OCI-LY3 (cell line): ENCODE data around the gene LRRC15.

Experiments
- H2AFZ ChIP-seq: fragments of 200-600, 300-600 bp; shearing (Covaris generic); 2 replicates; pipeline ENCODE4 v1.6.0; 2014; ENCODE audit warnings: antibody characterized with exemption, low read depth, low read length
- H3K27ac ChIP-seq: fragments of 200-600, 300-600 bp; sonication (generic); 2 replicates; pipeline ENCODE4 v1.5.1; 2014; ENCODE audit warnings: mild to moderate bottlenecking, low read length, moderate library complexity, mixed read lengths
- H3K27me3 ChIP-seq: fragments of 200-600, 300-600 bp; sonication (generic); 2 replicates; pipeline ENCODE4 v1.6.1; 2014; ENCODE audit warnings: low read depth, low read length, mixed read lengths
- H3K36me3 ChIP-seq: fragments of 200-600, 300-600 bp; sonication (generic); replicated peaks from 2 replicates; pipeline ENCODE3; 2014; ENCODE audit warnings: low read depth, low read length, mixed read lengths
- H3K4me1 ChIP-seq: fragments of 300-600, 200-600 bp; sonication (generic); 2 replicates; pipeline ENCODE4 v1.6.1; 2014; ENCODE audit warnings: low read length, mixed read lengths
- H3K4me2 ChIP-seq: fragments of 200-600, 300-600 bp; sonication (generic); 2 replicates; pipeline ENCODE4 v1.6.1; 2014; ENCODE audit warnings: low read length, mixed read lengths
- H3K4me3 ChIP-seq: fragments of 300-600, 200-600 bp; sonication (generic); 2 replicates; pipeline ENCODE4 v1.5.1; 2014; ENCODE audit warnings: antibody characterized with exemption, mild to moderate bottlenecking, low read length, moderate library complexity
- H3K79me2 ChIP-seq: fragments of 300-600, 200-600 bp; shearing (Covaris generic); 2 replicates; pipeline ENCODE4 v1.6.1; 2014; ENCODE audit warnings: mild to moderate bottlenecking, low read length, mixed read lengths
- H3K9ac ChIP-seq: fragments of 300-600, 200-600 bp; shearing (Covaris generic); 2 replicates; pipeline ENCODE4 v1.6.0; 2014; ENCODE audit warnings: mild to moderate bottlenecking, low read length, moderate library complexity
- H3K9me3 ChIP-seq: fragments of 200-600, 300-600 bp; shearing (Covaris generic); 2 replicates; pipeline ENCODE4 v1.6.1; 2014; ENCODE audit warnings: low read length, mixed read lengths; ENCODE audit not compliant: insufficient read depth
- H4K20me1 ChIP-seq: fragments of 200-600, 300-600 bp; sonication (generic); 2 replicates; pipeline ENCODE4 v1.6.1; 2016; ENCODE audit warnings: low read length, mixed read lengths; ENCODE audit not compliant: insufficient read depth
- EZH2phosphoT487 ChIP-seq: fragments of 200-600 bp; shearing (Covaris generic); IDR thresholded peaks from 2 replicates; pipeline ENCODE4 v1.6.1; 2018; ENCODE audit warnings: antibody characterized with exemption, mixed run types, low read depth
- TF ChIP-seq, protein P1 (sequence below): fragments of 200-600, 300-600 bp; sonication (generic); IDR thresholded peaks from 2 replicates; pipeline ENCODE4 v1.5.1; 2014; ENCODE audit warnings: antibody characterized with exemption, low read length, low read depth

The LRRC15 gene

DNA sequence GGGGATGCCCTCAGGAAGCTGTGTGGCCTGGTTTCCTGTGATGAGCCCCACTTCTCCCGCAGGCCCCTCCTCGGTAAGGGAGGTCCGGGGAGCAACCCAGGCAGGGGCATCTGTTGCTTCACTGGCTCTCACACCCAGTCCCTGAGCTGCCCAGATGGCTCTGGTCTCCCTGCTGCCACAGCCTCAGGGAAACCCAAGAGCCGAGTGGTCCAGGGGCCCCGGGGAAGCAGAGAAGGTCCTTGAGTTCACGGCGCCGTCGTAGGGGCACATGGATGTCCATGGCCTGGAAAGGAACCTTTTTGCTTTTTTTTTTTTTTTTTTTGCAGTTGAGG, 13.3 kb upstream of the LRRC15 start:
- Histone ChIP-seq H3K4me2 (no peak overlapping the region), H3K27me3 (peaks cover 20% of the 10 kb centered on the region), H3K4me3 (no peak overlapping the region), H3K27ac (no peak overlapping the region), H3K79me2 (no peaks in the 10 kb centered on the region), H2AFZ (no peak overlapping the region), H4K20me1 (no peaks in the 10 kb centered on the region), H3K9me3 (no peaks in the 10 kb centered on the region), H3K36me3 (no peaks in the 10 kb centered on the region), H3K4me1 (no peaks in the 10 kb centered on the region), H3K9ac (no peak overlapping the region)
- TF ChIP-seq, protein P1, sequence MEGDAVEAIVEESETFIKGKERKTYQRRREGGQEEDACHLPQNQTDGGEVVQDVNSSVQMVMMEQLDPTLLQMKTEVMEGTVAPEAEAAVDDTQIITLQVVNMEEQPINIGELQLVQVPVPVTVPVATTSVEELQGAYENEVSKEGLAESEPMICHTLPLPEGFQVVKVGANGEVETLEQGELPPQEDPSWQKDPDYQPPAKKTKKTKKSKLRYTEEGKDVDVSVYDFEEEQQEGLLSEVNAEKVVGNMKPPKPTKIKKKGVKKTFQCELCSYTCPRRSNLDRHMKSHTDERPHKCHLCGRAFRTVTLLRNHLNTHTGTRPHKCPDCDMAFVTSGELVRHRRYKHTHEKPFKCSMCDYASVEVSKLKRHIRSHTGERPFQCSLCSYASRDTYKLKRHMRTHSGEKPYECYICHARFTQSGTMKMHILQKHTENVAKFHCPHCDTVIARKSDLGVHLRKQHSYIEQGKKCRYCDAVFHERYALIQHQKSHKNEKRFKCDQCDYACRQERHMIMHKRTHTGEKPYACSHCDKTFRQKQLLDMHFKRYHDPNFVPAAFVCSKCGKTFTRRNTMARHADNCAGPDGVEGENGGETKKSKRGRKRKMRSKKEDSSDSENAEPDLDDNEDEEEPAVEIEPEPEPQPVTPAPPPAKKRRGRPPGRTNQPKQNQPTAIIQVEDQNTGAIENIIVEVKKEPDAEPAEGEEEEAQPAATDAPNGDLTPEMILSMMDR: no peak
- no peak for TF ChIP-seq EZH2phosphoT487

GRCh38 chr3:194382196-194382891, 12.8 kb upstream of the LRRC15 start:
- H2AFZ ChIP-seq: no peak overlapping the region
- peaks cover 20% of the 10 kb centered on the region for H3K27me3 ChIP-seq
- no peak overlapping the region for H3K9ac ChIP-seq
- H3K36me3 ChIP-seq: no peaks in the 10 kb centered on the region
- H3K79me2 ChIP-seq: no peaks in the 10 kb centered on the region
- H3K4me2 ChIP-seq: no peak overlapping the region
- H3K9me3 ChIP-seq: no peaks in the 10 kb centered on the region
- no peaks in the 10 kb centered on the region for H3K4me1 ChIP-seq
- H3K27ac ChIP-seq: no peak overlapping the region
- no peak overlapping the region for H3K4me3 ChIP-seq
- no peaks in the 10 kb centered on the region for H4K20me1 ChIP-seq
- no peak for TF ChIP-seq EZH2phosphoT487
- TF ChIP-seq, protein P1: no peak

- Histone ChIP-seq H3K27ac (no peak overlapping the region), H3K79me2 (no peaks in the 10 kb centered on the region), H3K27me3 (peaks cover 20% of the 10 kb centered on the region), H3K36me3 (no peaks in the 10 kb centered on the region), H3K9ac (no peak overlapping the region), H4K20me1 (no peaks in the 10 kb centered on the region), H3K9me3 (no peaks in the 10 kb centered on the region), H3K4me1 (no peaks in the 10 kb centered on the region), H3K4me3 (no peak overlapping the region), H2AFZ (no peak overlapping the region), H3K4me2 (no peak overlapping the region)
- TF ChIP-seq, protein P1: no peak
- no peak for TF ChIP-seq EZH2phosphoT487
Measured at GRCh38 chr3:194381460-194381875, 11.9 kb upstream of the LRRC15 start.

DNA sequence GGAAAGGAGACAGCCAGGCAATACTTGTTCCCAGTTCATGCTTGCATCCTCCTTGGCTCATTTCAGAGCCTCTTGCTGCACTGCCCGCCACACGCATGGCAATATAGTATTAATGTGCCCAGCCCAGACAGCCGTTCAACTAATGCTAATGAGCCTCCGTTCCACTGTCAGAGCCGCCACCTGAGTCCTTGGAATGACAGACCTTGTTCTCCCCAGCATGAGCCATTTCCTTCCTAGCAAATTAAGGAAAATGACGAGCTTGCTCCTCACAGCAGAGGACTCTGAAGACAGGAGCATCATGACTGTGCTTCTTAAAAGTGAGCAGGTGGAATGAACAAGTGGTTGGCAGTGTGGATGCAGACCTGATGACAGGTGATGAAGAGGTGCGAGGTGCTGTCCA, 10.8 kb upstream of the LRRC15 start:
- H3K4me3 ChIP-seq: no peak overlapping the region
- H3K4me2 ChIP-seq: no peak overlapping the region
- peaks cover 24% of the 10 kb centered on the region for H3K27me3 ChIP-seq
- H4K20me1 ChIP-seq: no peaks in the 10 kb centered on the region
- no peaks in the 10 kb centered on the region for H3K36me3 ChIP-seq
- no peak overlapping the region for H3K9ac ChIP-seq
- no peak overlapping the region for H2AFZ ChIP-seq
- no peak for TF ChIP-seq EZH2phosphoT487
- TF ChIP-seq, protein P1: no peak
- H3K4me1 ChIP-seq: no peaks in the 10 kb centered on the region
- H3K27ac ChIP-seq: no peak overlapping the region
- no peaks in the 10 kb centered on the region for H3K9me3 ChIP-seq
- no peaks in the 10 kb centered on the region for H3K79me2 ChIP-seq
